HepG2 (cell line): ENCODE results near the gene HOXD9.

Source experiments
- HNRNPUL1 ChIP-seq: fragments of 200-400 bp; formaldehyde crosslinking; IDR thresholded peaks from 2 replicates; pipeline ENCODE4 v1.6.1; 2017; ENCODE audit warnings: low read depth, mild to moderate bottlenecking, low read length, moderate library complexity
- MYC ChIP-seq: sonication (generic); formaldehyde crosslinking; IDR thresholded peaks from 2 replicates; pipeline ENCODE4 v1.9.0; 2021; ENCODE audit warnings: missing genetic modification reagents, borderline replicate concordance
- SOX6 ChIP-seq, 2 experiments: fragments of 450-650 bp in 1 of 2; sonication (generic) in 1 of 2; formaldehyde crosslinking in 1 of 2; IDR thresholded peaks; 2 replicates each; pipeline versions ENCODE4 v1.4.0 to v1.6.1; 2017 to 2020; ENCODE audit warnings: antibody characterized with exemption in 1 of 2, mild to moderate bottlenecking in 1 of 2, missing genetic modification reagents in 1 of 2
- ZNF274 ChIP-seq: sonication (generic); formaldehyde crosslinking; IDR thresholded peaks from 2 replicates; pipeline ENCODE4 v1.5.1; 2020; ENCODE audit warnings: mild to moderate bottlenecking, missing genetic modification reagents
- ZNF766 ChIP-seq: sonication (generic); formaldehyde crosslinking; IDR thresholded peaks from 2 replicates; pipeline ENCODE4 v1.5.0; 2020; ENCODE audit warnings: missing genetic modification reagents, borderline replicate concordance
- TF ChIP-seq, protein P1 (sequence below): sonication (generic); formaldehyde crosslinking; IDR thresholded peaks from 2 replicates; pipeline ENCODE4 v1.5.0; 2020; ENCODE audit warnings: mild to moderate bottlenecking, missing genetic modification reagents, moderate library complexity
- TF ChIP-seq, protein P2 (sequence below): sonication (generic); formaldehyde crosslinking; conservative IDR thresholded peaks from 2 replicates; pipeline ENCODE4 v1.5.0; 2020; ENCODE audit warnings: missing genetic modification reagents
- TF ChIP-seq, protein P3 (sequence below): sonication (generic); formaldehyde crosslinking; IDR thresholded peaks from 2 replicates; pipeline ENCODE4 v1.5.0; 2020; ENCODE audit warnings: missing genetic modification reagents
- TF ChIP-seq, protein P4 (sequence below): sonication (generic); formaldehyde crosslinking; IDR thresholded peaks from 2 replicates; pipeline ENCODE4 v1.8.1; 2023; ENCODE audit warnings: missing genetic modification reagents, inconsistent platforms, borderline replicate concordance
- TF ChIP-seq, protein P5 (sequence below), 2 experiments: sonication (generic) in 1 of 2; formaldehyde crosslinking in 1 of 2; IDR thresholded peaks; 2 replicates each; pipeline versions ENCODE4 v1.4.0 to v1.6.1; 2016 to 2020; ENCODE audit warnings: borderline replicate concordance in 1 of 2, low read depth in 1 of 2, mild to moderate bottlenecking in 1 of 2, missing genetic modification reagents in 1 of 2
- TF ChIP-seq, protein P6 (sequence below): sonication (generic); formaldehyde crosslinking; IDR thresholded peaks from 2 replicates; pipeline ENCODE4 v1.4.0; 2020; ENCODE audit warnings: missing genetic modification reagents

DNA sequence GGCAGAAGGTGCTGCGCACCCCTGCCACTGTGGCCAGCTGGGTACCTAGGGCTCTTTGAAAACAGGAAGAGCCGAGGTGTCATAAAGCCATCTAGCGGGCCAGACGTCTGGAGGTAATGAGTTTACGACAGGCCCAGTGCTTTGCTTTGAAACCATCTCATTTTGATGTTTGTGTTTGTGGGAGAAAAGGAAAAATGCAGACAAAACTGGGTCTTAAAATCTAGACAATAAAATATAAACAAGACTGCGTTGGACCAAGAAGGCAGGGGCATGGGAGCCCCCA lies 3.2 kb downstream of the HOXD9 start:
- TF ChIP-seq ZNF274 (CRISPR knock-in tag) = no peak
- TF ChIP-seq, protein P1, sequence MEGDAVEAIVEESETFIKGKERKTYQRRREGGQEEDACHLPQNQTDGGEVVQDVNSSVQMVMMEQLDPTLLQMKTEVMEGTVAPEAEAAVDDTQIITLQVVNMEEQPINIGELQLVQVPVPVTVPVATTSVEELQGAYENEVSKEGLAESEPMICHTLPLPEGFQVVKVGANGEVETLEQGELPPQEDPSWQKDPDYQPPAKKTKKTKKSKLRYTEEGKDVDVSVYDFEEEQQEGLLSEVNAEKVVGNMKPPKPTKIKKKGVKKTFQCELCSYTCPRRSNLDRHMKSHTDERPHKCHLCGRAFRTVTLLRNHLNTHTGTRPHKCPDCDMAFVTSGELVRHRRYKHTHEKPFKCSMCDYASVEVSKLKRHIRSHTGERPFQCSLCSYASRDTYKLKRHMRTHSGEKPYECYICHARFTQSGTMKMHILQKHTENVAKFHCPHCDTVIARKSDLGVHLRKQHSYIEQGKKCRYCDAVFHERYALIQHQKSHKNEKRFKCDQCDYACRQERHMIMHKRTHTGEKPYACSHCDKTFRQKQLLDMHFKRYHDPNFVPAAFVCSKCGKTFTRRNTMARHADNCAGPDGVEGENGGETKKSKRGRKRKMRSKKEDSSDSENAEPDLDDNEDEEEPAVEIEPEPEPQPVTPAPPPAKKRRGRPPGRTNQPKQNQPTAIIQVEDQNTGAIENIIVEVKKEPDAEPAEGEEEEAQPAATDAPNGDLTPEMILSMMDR (CRISPR knock-in tag) = no peak
- no peak for TF ChIP-seq MYC
- TF ChIP-seq, protein P2, sequence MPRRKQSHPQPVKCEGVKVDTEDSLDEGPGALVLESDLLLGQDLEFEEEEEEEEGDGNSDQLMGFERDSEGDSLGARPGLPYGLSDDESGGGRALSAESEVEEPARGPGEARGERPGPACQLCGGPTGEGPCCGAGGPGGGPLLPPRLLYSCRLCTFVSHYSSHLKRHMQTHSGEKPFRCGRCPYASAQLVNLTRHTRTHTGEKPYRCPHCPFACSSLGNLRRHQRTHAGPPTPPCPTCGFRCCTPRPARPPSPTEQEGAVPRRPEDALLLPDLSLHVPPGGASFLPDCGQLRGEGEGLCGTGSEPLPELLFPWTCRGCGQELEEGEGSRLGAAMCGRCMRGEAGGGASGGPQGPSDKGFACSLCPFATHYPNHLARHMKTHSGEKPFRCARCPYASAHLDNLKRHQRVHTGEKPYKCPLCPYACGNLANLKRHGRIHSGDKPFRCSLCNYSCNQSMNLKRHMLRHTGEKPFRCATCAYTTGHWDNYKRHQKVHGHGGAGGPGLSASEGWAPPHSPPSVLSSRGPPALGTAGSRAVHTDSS (CRISPR knock-in tag) = no peak
- TF ChIP-seq, protein P3, sequence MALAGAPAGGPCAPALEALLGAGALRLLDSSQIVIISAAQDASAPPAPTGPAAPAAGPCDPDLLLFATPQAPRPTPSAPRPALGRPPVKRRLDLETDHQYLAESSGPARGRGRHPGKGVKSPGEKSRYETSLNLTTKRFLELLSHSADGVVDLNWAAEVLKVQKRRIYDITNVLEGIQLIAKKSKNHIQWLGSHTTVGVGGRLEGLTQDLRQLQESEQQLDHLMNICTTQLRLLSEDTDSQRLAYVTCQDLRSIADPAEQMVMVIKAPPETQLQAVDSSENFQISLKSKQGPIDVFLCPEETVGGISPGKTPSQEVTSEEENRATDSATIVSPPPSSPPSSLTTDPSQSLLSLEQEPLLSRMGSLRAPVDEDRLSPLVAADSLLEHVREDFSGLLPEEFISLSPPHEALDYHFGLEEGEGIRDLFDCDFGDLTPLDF (CRISPR knock-in tag) = no peak
- TF ChIP-seq, protein P4, sequence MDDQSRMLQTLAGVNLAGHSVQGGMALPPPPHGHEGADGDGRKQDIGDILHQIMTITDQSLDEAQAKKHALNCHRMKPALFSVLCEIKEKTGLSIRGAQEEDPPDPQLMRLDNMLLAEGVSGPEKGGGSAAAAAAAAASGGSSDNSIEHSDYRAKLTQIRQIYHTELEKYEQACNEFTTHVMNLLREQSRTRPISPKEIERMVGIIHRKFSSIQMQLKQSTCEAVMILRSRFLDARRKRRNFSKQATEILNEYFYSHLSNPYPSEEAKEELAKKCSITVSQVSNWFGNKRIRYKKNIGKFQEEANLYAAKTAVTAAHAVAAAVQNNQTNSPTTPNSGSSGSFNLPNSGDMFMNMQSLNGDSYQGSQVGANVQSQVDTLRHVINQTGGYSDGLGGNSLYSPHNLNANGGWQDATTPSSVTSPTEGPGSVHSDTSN (CRISPR knock-in tag) = no peak
- TF ChIP-seq ZNF766 (CRISPR knock-in tag) = no peak
- TF ChIP-seq, protein P5, sequence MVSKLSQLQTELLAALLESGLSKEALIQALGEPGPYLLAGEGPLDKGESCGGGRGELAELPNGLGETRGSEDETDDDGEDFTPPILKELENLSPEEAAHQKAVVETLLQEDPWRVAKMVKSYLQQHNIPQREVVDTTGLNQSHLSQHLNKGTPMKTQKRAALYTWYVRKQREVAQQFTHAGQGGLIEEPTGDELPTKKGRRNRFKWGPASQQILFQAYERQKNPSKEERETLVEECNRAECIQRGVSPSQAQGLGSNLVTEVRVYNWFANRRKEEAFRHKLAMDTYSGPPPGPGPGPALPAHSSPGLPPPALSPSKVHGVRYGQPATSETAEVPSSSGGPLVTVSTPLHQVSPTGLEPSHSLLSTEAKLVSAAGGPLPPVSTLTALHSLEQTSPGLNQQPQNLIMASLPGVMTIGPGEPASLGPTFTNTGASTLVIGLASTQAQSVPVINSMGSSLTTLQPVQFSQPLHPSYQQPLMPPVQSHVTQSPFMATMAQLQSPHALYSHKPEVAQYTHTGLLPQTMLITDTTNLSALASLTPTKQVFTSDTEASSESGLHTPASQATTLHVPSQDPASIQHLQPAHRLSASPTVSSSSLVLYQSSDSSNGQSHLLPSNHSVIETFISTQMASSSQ (IDR thresholded peaks at IDR 0.05; ENCODE audit: low read depth) = no peak
- TF ChIP-seq, protein P5 (CRISPR knock-in tag; IDR thresholded peaks at IDR 0.05; ENCODE audit: borderline replicate concordance) = no peak
- TF ChIP-seq HNRNPUL1 = no peak
- TF ChIP-seq, protein P6, sequence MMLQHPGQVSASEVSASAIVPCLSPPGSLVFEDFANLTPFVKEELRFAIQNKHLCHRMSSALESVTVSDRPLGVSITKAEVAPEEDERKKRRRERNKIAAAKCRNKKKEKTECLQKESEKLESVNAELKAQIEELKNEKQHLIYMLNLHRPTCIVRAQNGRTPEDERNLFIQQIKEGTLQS (CRISPR knock-in tag) = no peak
- TF ChIP-seq SOX6 (IDR thresholded peaks at IDR 0.05) = no peak
- TF ChIP-seq SOX6 (CRISPR knock-in tag; IDR thresholded peaks at IDR 0.05) = no peak
